ENCODE measurements around the gene TEKTIP1. TPM values are rescaled to one million over a fixed set of nuclear protein-coding genes. Genes with fewer than 3 reads are reported as not detected.
"Not testable (repeated sequence)": the region's sequence is repeated elsewhere in the genome, so short reads cannot be mapped to it uniquely, and the experiment has no call there.

Gene TEKTIP1
- total RNA-seq, 1 experiment from 2014 or later = not detected

- DNase-seq (ENCODE audit: low spot score) = no peak
Observed at GRCh38 chr19:3507371-3508120, 31.4 kb upstream of the TEKTIP1 start.

- DNase-seq (ENCODE audit: low spot score) = not testable (repeated sequence)
Observed at GRCh38 chr19:3508121-3508661, 30.8 kb upstream of the TEKTIP1 start.

GRCh38 chr19:3508771-3509535 lies 30.0 kb upstream of the TEKTIP1 start:
- DNase-seq (ENCODE audit: low spot score) = no peak

GRCh38 chr19:3509566-3509989 lies 29.4 kb upstream of the TEKTIP1 start:
- no peak for DNase-seq (ENCODE audit: low spot score)

- no peak for DNase-seq (ENCODE audit: low spot score)
Observed at GRCh38 chr19:3510727-3511126, 28.2 kb upstream of the TEKTIP1 start.

GRCh38 chr19:3511506-3512251 lies 27.3 kb upstream of the TEKTIP1 start:
- no peak for DNase-seq (ENCODE audit: low spot score)

GRCh38 chr19:3512562-3513228 lies 26.3 kb upstream of the TEKTIP1 start:
- DNase-seq (ENCODE audit: low spot score) = no peak

- DNase-seq (ENCODE audit: low spot score) = no peak
Observed at GRCh38 chr19:3513229-3514140, 25.5 kb upstream of the TEKTIP1 start.

GRCh38 chr19:3514930-3515329 lies 24.0 kb upstream of the TEKTIP1 start:
- no peak for DNase-seq (ENCODE audit: low spot score)

GRCh38 chr19:3515891-3516422 lies 23.0 kb upstream of the TEKTIP1 start:
- DNase-seq (ENCODE audit: low spot score) = no peak

GRCh38 chr19:3516675-3517207 lies 22.2 kb upstream of the TEKTIP1 start:
- no peak for DNase-seq (ENCODE audit: low spot score)

GRCh38 chr19:3517638-3518037 lies 21.3 kb upstream of the TEKTIP1 start:
- no peak for DNase-seq (ENCODE audit: low spot score)

- no peak for DNase-seq (ENCODE audit: low spot score)
Observed at GRCh38 chr19:3518255-3518654, 20.7 kb upstream of the TEKTIP1 start.

- no peak for DNase-seq (ENCODE audit: low spot score)
Observed at GRCh38 chr19:3518659-3519058, 20.3 kb upstream of the TEKTIP1 start.

- no peak for DNase-seq (ENCODE audit: low spot score)
Observed at GRCh38 chr19:3519126-3519525, 19.8 kb upstream of the TEKTIP1 start.

- DNase-seq (ENCODE audit: low spot score) = no peak
Observed at GRCh38 chr19:3520166-3521103, 18.5 kb upstream of the TEKTIP1 start.

- DNase-seq (ENCODE audit: low spot score) = no peak
Observed at GRCh38 chr19:3521104-3521445, 17.9 kb upstream of the TEKTIP1 start.

- no peak for DNase-seq (ENCODE audit: low spot score)
Observed at GRCh38 chr19:3522421-3523360, 16.3 kb upstream of the TEKTIP1 start.
